OCI-M2 (cell line): ENCODE data around the gene ABCG1.
A peak's percentile ranks its signal among the peaks of the same experiment; 100 is the strongest.

Experiments used
- DNase-seq: peaks from one replicate; lab custom pipeline; 2025; ENCODE audit not compliant: unreplicated experiment; lab: John Stamatoyannopoulos, UW

ABCG1 gene

DNA sequence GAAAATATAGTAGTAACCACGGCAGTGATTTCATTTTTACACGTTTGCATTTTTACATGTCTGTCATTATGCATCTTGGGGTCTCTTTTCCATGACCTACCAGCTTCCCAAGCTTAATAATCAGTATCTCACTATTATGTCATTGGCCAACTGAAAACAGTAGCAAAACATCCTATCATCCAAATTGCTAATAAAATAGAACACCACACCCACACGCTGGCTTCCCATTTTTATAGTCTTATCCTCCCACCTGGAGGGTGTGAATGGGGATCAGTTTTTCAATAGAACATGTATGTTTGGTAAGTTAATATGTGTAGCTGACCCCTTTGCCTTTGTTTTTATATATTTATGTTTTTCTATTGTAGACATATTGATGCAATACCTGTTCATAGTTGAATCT is 84.5 kb downstream of the ABCG1 start:
- DNase-seq: no peak

DNA sequence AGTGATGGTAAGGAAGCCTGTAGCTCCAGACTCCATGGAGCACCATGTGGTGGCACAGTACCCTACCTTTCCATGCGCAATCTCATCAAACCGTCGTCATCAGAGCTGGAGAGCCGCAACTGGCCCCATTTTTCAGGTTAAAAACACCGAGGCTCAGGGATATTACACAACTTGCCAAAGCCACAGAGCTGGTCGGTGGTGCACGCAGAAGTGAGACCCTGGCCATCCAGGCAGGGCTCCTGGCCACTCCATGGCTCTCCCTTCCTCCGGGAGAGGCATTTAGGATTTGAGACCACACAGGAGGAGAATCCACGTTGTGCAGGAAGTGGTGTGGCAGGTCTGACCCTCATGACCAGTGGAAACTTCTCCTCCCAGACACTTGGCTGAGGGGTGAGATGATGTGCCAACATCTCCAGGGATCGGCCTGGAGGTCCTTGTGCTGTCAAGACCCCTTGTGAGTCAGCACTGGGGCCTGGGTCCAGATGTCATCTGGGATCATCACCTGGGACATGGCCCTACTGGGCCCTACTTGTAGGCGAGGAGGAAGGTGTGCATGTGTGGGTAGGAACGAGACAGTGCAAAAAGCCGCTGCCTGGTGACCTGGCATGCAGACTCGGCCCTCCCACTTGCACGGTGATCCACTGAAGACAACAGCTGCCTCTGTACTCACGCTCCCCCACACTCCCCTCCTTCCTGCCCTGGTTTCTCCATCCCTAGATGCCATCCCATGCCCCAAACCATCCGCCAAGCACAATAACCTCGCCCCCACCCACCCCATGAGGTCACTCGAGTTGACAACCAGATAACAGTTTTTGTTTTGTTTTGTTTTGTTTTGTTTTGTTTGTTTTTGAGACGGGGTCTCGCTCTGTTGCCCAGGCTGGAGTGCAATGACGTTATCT is 85.9 kb downstream of the ABCG1 start:
- DNase-seq: no peak

DNA sequence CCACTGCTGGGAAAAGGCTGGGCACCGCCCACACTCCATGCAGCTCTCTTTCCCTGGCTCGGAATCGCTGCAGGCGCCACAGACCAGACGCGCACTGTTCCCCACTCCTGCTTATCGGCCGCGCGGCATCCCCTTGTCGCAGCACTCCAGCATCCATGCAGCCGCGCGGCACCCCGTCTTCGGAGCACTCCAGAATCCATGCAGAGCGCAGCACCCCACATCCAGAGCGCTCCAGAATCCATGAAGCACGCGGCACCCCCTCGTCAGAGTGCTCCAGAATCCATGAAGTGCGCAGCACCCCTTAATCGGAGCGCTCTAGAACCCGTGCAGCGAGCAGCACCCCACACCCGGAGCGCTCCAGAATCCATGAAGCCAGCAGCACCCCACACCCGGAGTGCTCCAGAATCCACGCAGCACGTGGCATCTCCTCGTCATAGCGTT is 86.8 kb downstream of the ABCG1 start:
- DNase-seq: no peak

DNA sequence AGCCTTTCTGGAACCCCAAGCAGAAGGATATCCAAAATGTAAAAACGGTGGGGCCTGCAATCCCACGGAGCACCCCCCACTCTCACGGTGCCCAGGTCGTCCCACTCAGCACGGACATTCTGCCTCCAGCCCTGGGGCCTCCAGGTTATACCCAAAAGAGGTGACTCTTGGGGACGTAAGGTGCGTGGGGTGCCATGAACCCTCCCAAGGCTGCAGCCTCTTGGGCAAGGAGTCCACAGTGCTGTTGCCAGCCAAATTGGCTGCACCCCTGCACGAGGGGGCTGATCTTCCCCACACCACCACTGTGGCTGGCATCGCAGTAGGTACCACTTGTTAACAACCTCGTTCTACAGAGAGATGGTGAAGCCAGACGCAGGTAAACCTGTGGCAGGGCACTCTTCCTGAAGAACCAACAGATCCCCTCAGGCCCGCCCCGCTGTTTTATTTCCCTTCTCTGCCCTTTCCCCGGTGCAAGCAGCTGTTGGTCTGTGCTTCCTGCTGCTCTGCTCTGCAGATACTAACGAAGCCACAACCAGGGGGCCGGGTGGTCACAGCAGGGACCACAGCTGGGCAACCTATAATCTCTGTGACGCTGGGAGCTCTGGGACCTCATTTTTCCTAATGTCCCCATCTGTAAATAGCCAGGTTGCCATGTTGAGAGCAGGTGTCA is 87.6 kb downstream of the ABCG1 start:
- no peak for DNase-seq

GRCh38 chr21:42307106-42307505 is 88.2 kb downstream of the ABCG1 start:
- no peak for DNase-seq

GRCh38 chr21:42308161-42308913 is 89.4 kb downstream of the ABCG1 start:
- no peak for DNase-seq

DNA sequence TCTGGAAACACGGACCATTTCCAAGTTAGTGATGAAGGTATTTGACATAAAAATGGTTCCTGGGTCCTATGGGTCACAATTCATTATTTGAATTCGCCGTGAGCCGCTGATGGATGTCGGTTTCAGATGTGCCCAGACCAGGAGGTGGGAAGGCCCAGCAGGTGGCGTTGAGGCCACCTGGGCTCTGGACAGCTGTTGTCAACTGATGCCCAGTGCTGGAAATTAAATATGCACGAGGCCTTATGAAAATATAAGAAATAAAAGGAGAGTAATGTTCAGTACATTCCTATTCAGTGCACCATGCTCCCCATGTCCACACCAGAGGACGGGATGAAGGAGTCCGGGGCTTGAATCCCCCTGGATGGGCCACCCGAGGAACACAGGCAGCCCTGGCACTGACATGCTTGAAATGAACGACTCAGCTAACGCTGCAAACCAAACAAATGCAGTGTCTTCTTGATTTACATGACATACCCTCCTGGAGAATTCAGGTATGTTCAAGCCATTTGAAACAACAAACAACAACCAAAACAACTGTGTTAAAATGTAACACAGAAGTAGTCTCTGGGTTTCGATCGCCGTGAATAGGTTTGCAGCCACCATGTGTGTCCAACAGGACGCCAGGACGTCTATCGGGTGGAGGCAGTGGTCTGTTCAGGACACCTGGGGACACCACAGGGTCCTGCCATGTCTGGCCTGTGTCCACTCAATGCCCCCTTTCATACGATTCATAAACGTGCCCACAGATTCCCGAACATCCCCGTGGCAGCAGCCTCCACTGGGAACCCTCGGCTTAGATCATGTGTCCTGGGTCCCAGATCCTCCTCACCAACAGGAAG is 90.2 kb downstream of the ABCG1 start:
- DNase-seq: no peak

- peak; percentile 31 for DNase-seq
Observed at GRCh38 chr21:42309753-42310213, 90.8 kb downstream of the ABCG1 start.

- no peak for DNase-seq
Observed at GRCh38 chr21:42310411-42311001, 91.6 kb downstream of the ABCG1 start.

- DNase-seq: no peak
Observed at GRCh38 chr21:42311160-42311559, 92.2 kb downstream of the ABCG1 start.

- DNase-seq: no peak
Observed at GRCh38 chr21:42311816-42312625, 93.1 kb downstream of the ABCG1 start.

DNA sequence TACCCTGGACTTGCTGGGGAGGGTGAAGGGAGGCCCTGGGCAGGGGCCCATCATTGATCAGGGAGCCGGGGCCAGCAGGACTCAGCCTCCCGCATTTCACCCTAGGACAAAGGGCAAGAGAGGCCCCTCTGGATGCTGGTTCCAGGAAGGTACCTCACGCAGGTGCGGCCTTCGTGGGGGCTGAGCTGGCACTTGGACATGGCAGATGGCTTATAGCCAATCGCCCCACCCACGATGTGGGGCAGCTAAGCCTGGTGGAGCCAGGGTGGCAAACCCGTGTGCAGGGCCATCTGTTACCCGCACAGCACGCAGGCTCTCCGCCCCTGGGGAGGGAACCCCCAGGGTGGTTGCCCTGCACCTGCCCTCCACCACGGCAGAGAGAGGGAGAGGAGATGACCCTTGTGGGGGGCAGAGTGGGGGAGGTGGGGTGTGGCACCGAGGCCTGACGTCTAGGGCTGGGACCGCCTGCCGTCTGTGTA is 93.7 kb downstream of the ABCG1 start:
- no peak for DNase-seq

- DNase-seq: no peak
Observed at GRCh38 chr21:42313501-42313969, 94.6 kb downstream of the ABCG1 start.

GRCh38 chr21:42314616-42315295 is 95.8 kb downstream of the ABCG1 start:
- DNase-seq: no peak

DNA sequence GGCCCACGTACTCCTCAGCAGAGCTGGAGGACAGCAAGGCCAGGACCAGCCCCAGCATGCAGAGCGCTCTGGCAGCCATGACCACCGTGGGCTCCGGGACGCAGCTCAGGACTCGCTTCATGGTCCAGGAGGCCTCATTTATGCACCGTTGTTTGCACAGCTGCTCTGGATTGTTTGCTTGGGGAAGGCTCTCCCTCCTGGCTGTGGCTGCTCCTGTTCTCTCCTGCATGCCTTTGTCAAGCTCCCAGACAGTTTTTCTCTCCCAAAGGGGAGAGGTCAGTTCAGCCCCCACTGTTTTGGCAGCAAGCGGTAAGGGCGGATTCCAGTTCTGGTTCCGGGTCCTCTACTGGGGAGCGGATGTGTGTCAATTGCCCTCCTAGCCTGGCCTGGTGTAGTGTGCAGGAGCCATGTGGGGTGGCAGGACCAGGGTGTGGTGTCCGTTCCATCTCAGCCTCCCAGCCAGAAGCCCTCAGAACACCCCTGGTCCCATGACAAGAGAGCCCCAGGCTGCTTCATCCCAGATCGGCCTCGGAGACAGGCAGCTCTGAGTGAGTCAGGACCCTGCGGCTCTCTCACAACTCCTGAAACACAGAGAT is 96.5 kb downstream of the ABCG1 start, which contains the start of gene TFF3:
Gene TFF3, minus strand, starts transcription at position 114 of the 596 bp plus-strand sequence. Its CDS starts 35 bp downstream, at position 79.
- DNase-seq: no peak

- DNase-seq: no peak
Observed at GRCh38 chr21:42316891-42317290, 98.0 kb downstream of the ABCG1 start.

- DNase-seq: no peak
Observed at GRCh38 chr21:42317341-42317741, 98.4 kb downstream of the ABCG1 start.
